ENCODE results near the gene HYI.

GRCh38 chr1:43450251-43450941 is 3.3 kb downstream of the HYI start:
- TF ChIP-seq CTCF (IDR thresholded peaks at IDR 0.05 in 8 of 11, conservative IDR thresholded peaks at IDR 0.05 in 3 of 11) (no peak), POLR2AphosphoS5 (IDR thresholded peaks at IDR 0.05) (no peak)

Measured in spleen (tissue), 7 donors.